HG03280 (cell line): ENCODE measurements around the gene MED31.
"Not testable (repeated sequence)": the region's sequence is repeated elsewhere in the genome, so short reads cannot be mapped to it uniquely, and the experiment has no call there.

ENCODE experiments used
- ATAC-seq: cut with Tn5 transposase; IDR thresholded peaks from one replicate; pipeline ENCODE4 v1.9.1; 2021; ENCODE audit warnings: mild to moderate bottlenecking, moderate library complexity; ENCODE audit not compliant: unreplicated experiment

MED31 gene

DNA sequence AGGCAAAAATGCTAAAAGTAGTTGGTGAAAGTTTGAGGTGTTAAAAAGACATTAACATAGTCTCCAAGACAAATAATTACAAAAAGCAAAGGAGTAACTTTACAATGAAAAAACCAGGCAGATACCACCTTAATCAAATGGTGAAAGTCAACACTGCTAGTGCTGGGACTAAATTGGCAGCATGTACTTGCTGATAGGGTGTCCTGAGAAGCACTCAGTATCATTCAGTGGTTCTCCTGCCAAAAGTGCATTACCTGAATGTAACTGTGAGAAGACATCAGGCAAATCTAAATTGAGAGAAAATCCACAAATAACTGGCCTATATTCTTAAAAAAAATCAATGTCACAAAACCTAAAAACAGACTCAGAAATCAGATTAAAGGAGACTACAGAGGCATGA, 18.9 kb downstream of the MED31 start:
- ATAC-seq, result no peak

DNA sequence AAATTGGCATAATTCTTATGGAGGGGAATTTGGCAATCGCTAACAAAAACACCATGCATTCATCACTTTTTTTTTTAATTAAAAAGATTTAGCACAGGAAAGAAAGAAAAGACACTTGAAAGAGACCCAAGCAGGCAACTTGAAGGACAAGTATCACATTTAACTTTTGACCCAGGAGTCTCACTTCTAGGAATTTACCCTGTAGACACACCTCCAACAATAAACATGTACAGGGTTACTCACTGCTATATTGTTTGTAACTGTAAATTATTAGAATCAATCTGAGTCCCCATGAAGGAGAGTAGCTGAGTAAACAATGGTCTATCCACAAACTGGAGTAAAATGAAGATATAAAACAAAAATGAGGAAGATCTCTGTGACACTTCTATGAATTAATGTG, 21.0 kb downstream of the MED31 start:
- ATAC-seq, result no peak

DNA sequence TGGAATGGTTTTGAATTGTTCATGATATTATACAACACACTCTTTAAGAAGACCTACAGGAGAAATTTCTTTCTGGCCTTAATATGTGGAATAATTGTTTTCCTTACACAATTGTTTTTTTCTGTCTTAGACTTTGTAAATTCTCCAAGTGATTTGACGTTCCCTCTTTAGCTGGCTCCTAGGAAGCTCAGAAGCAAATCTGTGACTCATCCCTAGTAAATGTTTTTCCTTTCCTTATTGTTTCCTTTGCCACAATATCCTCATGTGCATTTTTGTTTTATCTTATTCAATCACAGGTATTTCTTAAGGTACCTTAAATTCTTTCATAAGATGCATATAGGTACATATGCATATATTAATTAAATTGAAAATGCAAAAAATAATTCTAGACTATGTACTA, 24.4 kb downstream of the MED31 start:
- no peak for ATAC-seq

DNA sequence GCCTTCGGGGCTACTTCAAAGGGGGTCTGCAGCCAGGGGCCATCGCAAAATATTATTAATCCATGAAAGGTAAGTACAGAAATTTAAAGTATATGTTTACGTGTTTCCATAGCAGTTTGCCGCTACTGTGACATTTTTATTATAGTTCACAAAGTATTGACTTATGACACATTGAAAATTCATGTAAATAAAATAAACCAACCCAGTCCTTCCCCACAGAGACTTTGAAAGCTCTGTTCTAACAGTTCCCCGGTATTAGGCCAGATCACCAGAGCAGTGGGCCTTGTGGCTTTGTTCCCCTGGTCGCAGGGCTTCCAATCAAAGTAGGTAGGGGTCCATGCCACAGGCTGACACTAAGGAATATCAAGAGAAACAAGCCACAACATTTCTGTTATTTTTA, 24.8 kb downstream of the MED31 start:
- no peak for ATAC-seq

DNA sequence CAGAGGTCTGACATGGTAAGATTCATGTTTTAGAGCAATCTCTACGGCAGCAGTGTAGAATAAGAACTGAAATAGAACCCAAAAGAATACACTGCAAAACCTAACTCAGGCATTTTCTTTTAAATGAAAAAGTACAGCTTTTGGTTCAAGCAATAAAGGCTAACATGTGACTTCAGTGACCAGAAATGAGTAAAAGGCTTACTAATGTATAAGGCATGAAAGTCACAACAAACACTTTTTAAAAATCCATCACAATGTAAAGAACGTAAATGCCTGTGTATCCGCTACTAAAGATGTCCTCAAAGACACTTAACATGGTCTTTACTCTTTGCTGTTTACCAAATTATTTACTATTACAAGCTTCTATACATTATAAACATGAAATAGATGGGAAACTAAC, 27.5 kb downstream of the MED31 start:
- no peak for ATAC-seq

DNA sequence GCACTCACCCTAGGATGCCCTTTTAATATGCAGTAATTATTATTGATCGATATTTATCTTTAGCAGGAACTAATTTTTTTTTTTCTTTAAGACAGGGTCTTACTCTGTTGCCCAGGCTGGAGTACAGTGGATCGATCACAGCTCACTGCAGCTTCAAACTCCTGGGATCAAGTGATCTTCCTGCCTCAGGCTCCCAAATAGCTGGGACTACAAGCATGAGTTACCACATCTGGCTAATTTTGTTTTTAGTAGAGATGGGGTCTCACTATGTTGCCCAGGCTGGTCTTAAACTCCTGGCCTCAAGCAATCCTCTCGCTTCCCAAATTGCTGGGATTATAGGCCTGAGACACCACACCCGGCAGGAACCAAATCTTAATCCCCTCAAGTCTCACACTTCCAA, 40.2 kb downstream of the MED31 start:
- no peak for ATAC-seq

DNA sequence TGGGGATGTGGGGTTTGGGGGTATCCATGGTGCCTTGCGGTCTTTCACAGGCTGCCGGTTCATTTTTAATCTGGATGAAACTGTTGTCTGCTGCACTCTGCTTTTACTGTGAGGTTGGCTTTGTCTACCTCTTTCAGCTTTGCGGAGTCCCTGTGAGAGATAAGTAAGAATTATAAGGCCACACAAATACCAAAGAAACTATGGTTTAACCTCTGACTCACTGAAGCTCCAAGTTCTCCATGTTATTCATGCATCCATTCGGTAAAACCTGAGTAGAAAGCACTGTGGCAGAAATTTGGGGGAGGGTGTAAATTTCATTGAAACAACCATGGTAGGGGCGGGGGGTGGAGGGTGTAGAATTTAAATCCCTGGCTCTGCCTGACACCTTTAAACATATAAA, 41.4 kb downstream of the MED31 start:
- no peak for ATAC-seq

DNA sequence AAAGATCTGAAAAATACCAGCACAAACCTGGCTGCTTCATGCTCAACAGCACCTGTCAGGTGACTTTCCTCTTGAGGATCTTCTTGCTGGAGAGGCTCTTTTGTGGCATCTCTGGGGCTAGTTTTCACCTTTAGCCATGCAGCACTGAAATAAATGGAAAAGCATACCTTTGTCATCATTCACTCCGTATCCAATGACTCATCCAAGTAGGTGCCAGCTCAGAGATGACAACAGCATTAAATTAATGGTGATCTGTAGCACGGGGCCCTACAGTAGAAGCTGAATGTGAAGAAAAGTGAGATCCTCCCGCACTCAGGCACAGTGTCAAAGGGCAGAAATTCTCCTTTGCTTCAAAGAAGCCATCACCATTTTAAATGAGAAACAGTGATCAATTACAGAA, 43.1 kb downstream of the MED31 start:
- ATAC-seq, result no peak

DNA sequence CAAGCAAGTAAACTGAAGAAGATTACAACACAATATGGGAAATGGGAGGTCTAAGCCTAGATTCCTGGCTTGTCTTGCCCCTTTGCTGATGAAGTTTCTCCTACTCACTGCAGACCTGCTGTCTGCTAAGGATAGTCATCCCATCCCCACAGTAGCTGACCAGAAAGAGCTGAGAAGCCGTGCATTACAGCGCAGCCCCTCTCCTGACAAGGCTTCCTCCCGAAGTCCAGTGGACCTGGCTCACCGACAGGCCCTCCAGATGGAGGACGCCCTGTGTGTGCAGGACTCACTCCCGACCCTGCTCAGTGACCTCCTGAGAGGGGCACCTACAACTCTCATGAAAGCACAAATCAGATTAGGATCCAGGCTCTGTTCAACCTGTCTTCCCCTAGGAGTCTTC, 46.3 kb downstream of the MED31 start:
- ATAC-seq, result no peak

DNA sequence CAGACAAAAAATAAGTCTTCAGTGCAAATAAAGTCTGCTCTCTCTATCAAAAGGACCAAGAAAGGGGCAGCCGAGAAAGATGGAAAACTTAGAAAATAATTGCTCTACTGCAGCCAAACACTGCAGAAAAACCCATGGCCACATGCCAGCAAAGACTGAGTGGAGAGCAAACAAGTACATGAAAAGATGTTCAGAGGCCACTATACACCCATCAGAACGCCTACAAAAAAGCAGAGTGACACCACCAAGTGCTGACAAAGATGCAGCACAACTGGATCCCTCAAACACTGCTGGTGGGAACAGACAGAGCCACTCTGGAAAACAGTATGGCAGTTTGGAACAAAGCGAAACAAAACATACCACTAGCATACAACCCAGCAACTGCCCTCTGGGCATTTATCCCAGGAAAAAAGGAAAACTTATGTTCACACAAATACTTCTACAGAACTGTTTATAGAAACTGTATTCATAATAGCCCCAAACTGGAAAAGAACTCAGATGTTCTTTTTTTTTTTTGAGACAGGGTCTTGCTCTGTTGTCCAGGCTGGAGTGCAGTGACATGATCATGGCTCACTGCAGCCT, 47.6 kb downstream of the MED31 start:
- no peak for ATAC-seq

DNA sequence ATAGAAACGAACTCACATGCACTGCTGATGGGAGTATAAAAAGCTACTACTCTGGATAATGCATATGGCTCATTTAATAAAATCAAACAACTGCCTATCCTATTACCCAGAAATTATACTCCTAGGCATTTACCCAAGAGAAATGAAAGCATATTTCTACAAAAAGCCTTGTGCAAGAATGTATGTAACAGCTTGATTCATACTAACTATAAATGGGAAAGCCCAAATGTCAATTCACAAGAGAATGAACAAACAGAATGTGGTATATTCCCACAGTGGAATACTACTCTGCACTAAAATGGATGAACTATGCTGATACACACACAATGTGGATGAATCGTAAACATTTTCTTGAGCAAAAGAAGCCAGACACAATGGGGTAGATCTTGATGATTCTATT, 49.3 kb downstream of the MED31 start:
- no peak for ATAC-seq

DNA sequence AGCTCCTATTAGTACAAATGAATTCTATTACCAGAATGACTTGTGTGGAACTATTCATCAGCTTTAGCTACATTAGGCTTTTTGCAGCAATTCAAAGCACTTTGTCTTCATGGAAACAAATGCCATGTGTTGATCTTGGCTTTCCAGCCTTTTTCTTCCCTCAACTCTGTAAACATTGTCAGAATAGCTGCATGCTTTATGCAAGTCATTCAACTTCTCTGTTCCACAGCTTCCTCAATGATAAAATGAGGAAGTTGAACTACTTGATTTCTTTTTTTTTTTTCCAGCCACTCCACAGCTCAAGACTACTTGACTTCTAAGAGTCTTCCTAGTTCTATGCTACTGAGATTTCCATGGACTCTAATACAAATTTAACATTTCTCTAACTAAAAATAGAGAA, 52.0 kb downstream of the MED31 start:
- no peak for ATAC-seq

DNA sequence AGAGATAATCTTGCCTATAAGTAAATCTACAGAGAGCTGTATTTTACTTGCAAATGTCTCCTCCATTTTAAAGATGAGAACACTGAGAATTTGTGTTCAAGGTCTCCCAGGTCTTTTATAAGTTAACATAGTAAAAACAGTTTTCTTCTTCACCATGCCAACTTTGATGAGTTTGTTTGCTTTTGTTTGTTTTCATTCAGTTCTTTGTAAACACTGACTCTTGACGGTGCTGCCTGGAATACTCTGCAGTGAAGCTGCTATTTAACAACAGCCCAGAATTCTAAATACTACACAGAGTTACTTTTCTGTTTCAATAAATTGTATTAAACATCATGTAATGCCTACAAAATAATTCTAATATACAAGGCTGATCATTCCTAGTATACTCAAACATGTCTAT, 53.7 kb downstream of the MED31 start:
- no peak for ATAC-seq

DNA sequence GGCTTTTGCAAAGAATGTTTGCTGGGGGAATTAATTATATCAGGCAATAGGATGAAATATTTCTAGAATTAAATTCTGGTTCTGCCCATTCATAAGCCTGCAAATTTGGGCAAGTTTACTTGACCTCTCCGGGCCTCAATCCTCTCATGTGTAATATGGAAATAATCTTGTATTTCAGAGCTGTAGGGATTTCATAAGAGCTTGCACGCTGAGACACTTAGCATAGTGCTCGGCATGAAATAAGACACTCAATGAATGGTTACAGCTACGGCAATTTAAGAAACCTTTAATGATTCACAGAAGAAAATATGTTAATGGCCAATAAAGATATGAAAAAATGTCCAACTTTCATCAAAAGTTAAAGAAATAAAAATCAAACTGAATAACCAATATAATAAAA, 54.5 kb downstream of the MED31 start:
- ATAC-seq, result no peak

DNA sequence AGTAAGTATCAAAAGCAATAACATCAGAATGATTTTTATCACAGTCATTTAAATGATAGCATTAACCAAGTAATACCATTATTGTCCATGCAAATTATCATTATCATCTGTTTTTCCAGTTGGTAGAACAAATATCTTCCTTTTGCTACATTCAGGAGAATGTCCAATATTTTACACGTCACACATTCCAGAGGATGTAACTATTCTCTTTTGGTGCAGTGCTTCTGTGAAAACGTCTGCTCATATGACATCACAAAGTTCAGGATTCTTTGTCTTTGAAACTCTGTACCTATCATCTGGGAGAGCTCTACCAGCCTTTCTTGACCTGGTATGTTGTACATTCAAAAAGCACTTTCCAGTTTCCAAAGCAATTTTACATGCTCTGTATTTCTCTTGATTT, 54.9 kb downstream of the MED31 start:
- no peak for ATAC-seq

DNA sequence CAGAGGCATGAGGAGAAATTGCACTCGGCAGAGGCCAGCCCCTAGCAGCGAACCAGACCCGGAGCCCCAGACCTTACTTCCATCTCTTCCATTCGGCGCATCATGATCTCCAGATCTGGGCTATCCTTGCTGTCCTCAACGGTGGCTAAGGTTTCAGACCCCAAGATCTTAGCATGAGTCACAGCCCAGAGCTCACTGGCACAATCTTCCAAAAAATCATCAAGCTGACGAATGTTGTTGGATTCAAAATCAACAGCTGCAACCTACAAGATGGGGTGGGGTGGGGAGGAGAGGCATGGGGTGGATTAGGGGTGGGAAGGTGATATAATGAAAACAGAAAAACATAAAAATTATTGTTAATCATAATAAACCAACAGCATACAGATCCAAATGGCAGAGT, 55.3 kb downstream of the MED31 start:
- no peak for ATAC-seq

DNA sequence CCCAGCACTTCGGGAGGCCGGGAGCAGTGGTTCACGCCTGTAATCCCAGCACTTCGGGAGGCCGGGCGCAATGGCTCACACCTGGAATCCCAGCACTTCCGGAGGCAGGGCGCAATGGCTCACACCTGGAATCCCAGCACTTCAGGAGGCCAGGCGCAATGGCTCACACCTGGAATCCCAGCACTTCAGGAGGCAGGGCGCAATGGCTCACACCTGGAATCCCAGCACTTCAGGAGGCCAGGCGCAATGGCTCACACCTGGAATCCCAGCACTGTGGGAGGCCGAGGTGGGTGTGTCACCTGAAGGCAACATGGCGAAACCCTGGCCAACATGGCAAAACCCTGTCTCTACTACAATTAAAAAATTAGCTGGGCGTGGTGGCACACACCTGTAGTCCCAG, 58.0 kb downstream of the MED31 start:
- not testable (repeated sequence) for ATAC-seq
